Dorsolateral prefrontal cortex (tissue), 118 donors: ENCODE data around the gene ATP5F1A. TPM values are rescaled to one million over a fixed set of nuclear protein-coding genes. Genes with fewer than 3 reads are reported as not detected.

ENCODE experiments used
- total RNA-seq, 120 experiments: library from RNA; stranded (reverse); gene quantifications; one replicate each; pipeline versions ENCODE4 v1.2.3 to v1.2.4, GENCODE V29; 2022

ATP5F1A gene
- total RNA-seq, 120 experiments from 2014 or later, result 250 to 674 (median 475) TPM

Other genes starting within 250 kb of the ATP5F1A start
- 10 to 100 TPM; 33.0 to 67.5 (median 49.2) TPM for gene EPG5, start 131.0 kb downstream of the ATP5F1A start, total RNA-seq
- 1 to 10 TPM in 91 of 120 experiments, under 1 TPM in 29; 0.24 to 7.2 (median 1.7) TPM for gene PSTPIP2, start 26.0 kb downstream of the ATP5F1A start, total RNA-seq
- 10 to 100 TPM in 78 of 120 experiments, 1 to 10 TPM in 42; 6.1 to 22.4 (median 11.2) TPM for gene HAUS1, start 6.1 kb upstream of the ATP5F1A start, total RNA-seq